LNCAP (cell line): ENCODE results near the gene CBX6.

Source experiments
- TF ChIP-seq, protein P1 (sequence below): fragments of 450-650 bp; IDR thresholded peaks from 2 replicates; pipeline ENCODE4 v1.5.1; 2017; ENCODE audit warnings: mild to moderate bottlenecking

The CBX6 gene

GRCh38 chr22:38901111-38901641, 29.2 kb upstream of the CBX6 start:
- TF ChIP-seq, protein P1, sequence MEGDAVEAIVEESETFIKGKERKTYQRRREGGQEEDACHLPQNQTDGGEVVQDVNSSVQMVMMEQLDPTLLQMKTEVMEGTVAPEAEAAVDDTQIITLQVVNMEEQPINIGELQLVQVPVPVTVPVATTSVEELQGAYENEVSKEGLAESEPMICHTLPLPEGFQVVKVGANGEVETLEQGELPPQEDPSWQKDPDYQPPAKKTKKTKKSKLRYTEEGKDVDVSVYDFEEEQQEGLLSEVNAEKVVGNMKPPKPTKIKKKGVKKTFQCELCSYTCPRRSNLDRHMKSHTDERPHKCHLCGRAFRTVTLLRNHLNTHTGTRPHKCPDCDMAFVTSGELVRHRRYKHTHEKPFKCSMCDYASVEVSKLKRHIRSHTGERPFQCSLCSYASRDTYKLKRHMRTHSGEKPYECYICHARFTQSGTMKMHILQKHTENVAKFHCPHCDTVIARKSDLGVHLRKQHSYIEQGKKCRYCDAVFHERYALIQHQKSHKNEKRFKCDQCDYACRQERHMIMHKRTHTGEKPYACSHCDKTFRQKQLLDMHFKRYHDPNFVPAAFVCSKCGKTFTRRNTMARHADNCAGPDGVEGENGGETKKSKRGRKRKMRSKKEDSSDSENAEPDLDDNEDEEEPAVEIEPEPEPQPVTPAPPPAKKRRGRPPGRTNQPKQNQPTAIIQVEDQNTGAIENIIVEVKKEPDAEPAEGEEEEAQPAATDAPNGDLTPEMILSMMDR, result no peak

- TF ChIP-seq, protein P1, result no peak
Observed at GRCh38 chr22:38900677-38901076, 28.7 kb upstream of the CBX6 start.

- TF ChIP-seq, protein P1, result no peak
Observed at GRCh38 chr22:38891256-38891655, 19.2 kb upstream of the CBX6 start.

DNA sequence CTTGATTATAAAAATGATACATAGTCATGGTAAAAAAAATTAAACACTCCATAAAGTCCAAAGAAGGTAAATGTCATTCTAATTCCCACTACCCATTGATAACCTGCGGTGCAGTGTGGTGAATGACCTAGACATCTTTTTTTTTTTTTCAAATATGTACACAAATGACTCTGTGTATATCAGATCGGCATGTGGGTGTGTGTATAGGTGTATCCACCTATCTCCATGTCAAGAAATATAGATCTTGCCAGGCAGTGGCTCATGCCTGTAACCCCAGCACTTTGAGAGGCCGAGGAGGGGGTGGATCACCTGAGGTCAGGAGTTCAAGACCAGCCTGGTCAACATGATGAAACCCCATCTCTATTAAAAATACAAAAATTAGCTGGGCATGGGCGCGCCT, 18.4 kb upstream of the CBX6 start:
- TF ChIP-seq, protein P1, result no peak

DNA sequence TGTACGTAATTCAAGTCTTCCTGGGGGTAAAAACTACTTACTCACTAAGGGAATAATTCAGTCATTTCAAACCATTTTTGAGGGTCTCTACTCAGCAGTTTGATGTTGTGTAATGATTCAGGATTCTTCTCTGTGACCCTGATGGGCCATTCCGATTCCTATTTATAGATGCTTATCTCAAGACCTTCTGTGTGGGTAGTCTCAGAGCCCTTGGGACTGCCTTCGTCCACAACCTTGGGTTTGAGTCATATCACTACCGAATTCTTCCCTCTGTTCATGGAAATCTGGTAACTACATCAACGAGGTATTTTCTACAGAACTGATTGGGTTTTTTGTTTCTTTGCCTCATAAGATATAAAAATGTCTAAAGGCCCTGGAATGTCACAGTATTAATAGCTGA, 14.3 kb upstream of the CBX6 start:
- TF ChIP-seq, protein P1, result no peak

- TF ChIP-seq, protein P1, result no peak
Observed at GRCh38 chr22:38882972-38883622, 11.1 kb upstream of the CBX6 start.

DNA sequence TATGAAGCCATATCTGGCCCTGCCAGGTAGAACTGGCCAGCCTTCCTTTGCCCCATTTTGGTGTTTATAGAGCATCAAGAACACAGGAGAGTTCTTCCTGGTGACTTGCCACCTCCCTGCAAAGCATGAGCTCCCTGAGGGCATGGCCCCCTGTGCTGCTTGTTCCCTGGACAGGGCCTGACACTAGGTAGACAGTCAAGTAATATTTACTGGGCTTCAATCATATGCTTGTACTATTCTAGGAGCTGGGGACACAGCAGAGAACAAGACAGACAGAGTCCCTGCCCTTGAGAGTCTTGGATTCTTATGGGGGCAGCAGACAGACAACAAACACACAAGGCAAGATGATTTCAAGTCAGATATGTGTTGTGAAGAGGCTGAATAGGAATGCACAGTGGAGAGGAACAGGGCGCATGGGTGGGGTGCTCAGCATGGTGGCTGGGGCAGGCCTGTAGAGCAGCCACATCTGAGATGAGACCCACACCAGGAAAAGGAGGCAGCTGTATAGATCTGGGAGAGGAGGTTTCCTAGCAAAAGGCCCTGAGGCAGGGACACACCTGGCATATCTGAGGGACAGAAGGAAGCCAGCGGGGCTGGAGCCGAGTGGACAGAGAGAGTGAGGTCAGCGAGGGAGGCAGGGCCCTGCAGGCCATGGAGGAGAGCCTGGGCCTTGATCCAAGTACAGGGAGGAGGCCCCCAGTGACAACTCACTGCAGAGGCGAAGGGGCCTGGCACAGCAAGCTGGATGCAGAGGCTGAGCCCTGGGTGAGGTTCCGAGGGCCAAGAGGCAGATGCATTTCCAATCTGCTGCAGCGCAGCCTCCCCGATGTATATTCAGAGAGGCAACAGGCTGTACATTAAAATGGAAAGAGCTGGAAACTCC, 10.2 kb upstream of the CBX6 start:
- TF ChIP-seq, protein P1, result no peak
